ENCODE results near the gene ELOVL1. TPM values are rescaled to one million over a fixed set of nuclear protein-coding genes. Genes with fewer than 3 reads are reported as not detected.

The ELOVL1 gene
- total and polyA plus RNA-seq, 2 of the 13 experiments (the other 11 are each of a cell fraction or from before 2014, with no cell fraction given): 55.2 to 77.4 TPM

DNA sequence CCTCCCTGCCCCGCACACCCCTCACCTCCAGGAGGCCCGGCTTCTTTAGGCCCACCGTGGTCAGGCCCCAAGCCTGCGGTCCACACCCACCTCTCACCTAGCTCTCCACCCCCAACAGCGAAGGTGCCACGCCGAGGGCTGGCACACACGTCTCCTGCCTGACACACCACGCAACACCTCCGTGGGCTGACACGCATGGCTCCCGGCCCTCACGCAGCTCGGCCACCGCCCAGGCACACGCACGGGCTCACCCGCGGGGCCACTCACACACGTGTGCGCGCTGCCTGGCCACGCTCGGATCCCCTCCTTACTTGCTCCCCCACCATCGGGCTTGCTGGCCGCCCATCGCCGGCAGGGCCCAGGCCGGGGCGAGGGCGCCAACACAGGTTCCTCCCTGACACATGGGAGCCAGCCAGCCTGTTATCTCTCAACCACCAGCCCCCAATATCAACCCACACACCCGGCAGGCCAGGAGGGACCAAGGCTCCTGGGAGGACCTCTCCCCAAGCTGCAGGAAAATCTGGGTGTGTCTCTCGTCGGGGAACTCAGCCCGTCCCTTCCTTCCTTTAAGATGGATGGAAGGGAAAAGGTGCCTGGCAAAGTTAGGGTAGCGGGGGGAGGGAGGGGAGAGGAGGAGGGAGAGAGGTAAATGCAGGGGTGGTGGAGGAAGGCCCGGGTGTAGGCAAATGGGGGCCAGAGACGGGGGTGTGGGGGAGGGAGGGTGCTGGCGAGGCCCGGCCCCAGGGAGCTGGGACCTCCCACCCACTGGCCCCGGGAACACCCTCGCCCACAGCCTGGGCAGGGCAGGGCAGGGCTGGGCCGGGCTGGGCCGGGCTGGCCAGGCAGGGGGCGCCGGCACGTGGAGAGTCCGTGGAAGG lies 546 bp downstream of the ELOVL1 start (continued):
- TF ChIP-seq, protein P1, sequence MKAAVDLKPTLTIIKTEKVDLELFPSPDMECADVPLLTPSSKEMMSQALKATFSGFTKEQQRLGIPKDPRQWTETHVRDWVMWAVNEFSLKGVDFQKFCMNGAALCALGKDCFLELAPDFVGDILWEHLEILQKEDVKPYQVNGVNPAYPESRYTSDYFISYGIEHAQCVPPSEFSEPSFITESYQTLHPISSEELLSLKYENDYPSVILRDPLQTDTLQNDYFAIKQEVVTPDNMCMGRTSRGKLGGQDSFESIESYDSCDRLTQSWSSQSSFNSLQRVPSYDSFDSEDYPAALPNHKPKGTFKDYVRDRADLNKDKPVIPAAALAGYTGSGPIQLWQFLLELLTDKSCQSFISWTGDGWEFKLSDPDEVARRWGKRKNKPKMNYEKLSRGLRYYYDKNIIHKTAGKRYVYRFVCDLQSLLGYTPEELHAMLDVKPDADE (CRISPR knock-in tag; IDR thresholded peaks at IDR 0.05): no peak
- TF ChIP-seq ZNF354B (CRISPR knock-in tag; IDR thresholded peaks at IDR 0.05) (no peak), NFATC3 (CRISPR knock-in tag; IDR thresholded peaks at IDR 0.05) (no peak), FOXC1 (CRISPR knock-in tag; IDR thresholded peaks at IDR 0.05; ENCODE audit: borderline replicate concordance) (no peak; the same call in 1 of the 2 replicates), ZNF605 (CRISPR knock-in tag; IDR thresholded peaks at IDR 0.05) (no peak), ZMYM3 (CRISPR knock-in tag; IDR thresholded peaks at IDR 0.05) (no peak), ZNF747 (CRISPR knock-in tag; IDR thresholded peaks at IDR 0.05; ENCODE audit: borderline replicate concordance) (no peak), ZNF780A (CRISPR knock-in tag; IDR thresholded peaks at IDR 0.05) (no peak), U2AF1 (optimal IDR thresholded peaks at IDR 0.05; ENCODE audit: low read depth, low read length) (no peak), SMAD1 (CRISPR knock-in tag; IDR thresholded peaks at IDR 0.05; ENCODE audit: borderline replicate concordance, low read depth) (no peak), ONECUT2 (CRISPR knock-in tag; IDR thresholded peaks at IDR 0.05) (no peak), MYC (CRISPR knock-in tag; IDR thresholded peaks at IDR 0.05; ENCODE audit: borderline replicate concordance) (peak; percentile 52; the same call in 1 of the 2 replicates), SRSF9 (IDR thresholded peaks at IDR 0.05; ENCODE audit: borderline replicate concordance, insufficient read depth, low read depth, low read length, poor library complexity, severe bottlenecking) (no peak), FOXM1 (CRISPR knock-in tag; IDR thresholded peaks at IDR 0.05) (no peak), DR1 (CRISPR knock-in tag; IDR thresholded peaks at IDR 0.05) (no peak), GZF1 (CRISPR knock-in tag; IDR thresholded peaks at IDR 0.05) (no peak), ZMAT3 (CRISPR knock-in tag; conservative IDR thresholded peaks at IDR 0.05) (peak; percentile 36)
- TF ChIP-seq, protein P2, sequence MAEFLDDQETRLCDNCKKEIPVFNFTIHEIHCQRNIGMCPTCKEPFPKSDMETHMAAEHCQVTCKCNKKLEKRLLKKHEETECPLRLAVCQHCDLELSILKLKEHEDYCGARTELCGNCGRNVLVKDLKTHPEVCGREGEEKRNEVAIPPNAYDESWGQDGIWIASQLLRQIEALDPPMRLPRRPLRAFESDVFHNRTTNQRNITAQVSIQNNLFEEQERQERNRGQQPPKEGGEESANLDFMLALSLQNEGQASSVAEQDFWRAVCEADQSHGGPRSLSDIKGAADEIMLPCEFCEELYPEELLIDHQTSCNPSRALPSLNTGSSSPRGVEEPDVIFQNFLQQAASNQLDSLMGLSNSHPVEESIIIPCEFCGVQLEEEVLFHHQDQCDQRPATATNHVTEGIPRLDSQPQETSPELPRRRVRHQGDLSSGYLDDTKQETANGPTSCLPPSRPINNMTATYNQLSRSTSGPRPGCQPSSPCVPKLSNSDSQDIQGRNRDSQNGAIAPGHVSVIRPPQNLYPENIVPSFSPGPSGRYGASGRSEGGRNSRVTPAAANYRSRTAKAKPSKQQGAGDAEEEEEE (CRISPR knock-in tag; IDR thresholded peaks at IDR 0.05; ENCODE audit: borderline replicate concordance): no peak
- TF ChIP-seq, protein P3, sequence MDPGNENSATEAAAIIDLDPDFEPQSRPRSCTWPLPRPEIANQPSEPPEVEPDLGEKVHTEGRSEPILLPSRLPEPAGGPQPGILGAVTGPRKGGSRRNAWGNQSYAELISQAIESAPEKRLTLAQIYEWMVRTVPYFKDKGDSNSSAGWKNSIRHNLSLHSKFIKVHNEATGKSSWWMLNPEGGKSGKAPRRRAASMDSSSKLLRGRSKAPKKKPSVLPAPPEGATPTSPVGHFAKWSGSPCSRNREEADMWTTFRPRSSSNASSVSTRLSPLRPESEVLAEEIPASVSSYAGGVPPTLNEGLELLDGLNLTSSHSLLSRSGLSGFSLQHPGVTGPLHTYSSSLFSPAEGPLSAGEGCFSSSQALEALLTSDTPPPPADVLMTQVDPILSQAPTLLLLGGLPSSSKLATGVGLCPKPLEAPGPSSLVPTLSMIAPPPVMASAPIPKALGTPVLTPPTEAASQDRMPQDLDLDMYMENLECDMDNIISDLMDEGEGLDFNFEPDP (CRISPR knock-in tag; conservative IDR thresholded peaks at IDR 0.05): 0 out of 2 replicates have a peak, but pooled peaks have one; percentile 63
- TF ChIP-seq, protein P4, sequence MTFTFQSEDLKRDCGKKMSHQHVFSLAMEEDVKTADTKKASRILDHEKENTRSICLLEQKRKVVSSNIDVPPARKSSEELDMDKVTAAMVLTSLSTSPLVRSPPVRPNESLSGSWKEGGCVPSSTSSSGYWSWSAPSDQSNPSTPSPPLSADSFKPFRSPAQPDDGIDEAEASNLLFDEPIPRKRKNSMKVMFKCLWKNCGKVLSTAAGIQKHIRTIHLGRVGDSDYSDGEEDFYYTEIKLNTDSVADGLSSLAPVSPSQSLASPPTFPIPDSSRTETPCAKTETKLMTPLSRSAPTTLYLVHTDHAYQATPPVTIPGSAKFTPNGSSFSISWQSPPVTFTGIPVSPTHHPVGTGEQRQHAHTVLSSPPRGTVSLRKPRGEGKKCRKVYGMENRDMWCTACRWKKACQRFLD (CRISPR knock-in tag; IDR thresholded peaks at IDR 0.05; ENCODE audit: borderline replicate concordance): no peak
